ENCODE results near the gene SPDYE17. TPM values are rescaled to one million over a fixed set of nuclear protein-coding genes. Genes with fewer than 3 reads are reported as not detected.
A peak's percentile ranks its signal among the peaks of the same experiment; 100 is the strongest.

The SPDYE17 gene
- total and polyA plus RNA-seq, 2 of the 8 experiments (the other 6 are each of a cell fraction or from before 2014, with no cell fraction given) = not detected

DNA sequence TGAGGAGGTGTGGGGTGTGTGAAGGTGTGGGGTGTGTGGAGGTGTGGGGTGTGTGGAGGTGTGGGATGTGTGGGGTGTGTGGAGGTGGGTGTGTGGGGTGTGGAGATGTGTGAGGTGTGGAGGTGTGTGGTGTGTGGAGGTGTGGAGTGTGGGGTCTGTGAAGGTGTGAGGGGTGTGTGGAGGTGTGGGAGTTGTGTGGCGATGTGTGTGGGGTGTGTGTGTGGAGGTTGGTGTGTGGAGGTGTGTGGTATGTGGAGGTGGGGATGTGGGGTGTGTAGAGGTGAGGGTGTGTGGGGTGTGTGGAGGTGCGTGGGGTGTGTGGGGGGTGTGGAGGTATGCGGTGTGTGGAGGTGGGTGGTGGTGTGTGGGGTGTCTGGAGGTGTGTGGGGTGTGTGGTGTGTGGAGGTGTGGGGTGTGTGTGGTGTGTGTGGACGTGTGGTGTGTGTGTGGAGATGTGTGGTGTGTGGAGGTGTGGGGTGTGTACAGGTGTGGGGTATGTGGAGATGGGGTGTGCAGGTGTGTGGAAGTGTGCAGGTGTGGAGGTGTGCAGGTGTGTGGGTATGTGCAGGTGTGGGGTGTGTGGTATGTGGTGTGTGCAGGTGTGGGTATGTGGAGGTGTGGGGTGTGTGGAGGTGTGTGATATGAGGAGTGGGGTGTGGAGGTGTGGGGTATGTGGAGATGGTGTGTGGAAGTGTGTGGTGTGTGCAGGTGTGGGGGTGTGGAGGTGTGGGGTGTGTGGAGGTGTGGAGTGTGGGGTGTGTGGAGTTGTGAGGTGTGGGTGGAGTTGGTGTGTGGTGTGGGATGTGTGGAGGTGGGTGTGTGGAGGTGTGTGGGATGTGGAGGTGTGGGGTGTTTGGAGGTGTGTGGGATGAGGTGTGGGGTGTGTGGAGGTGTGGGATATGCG is 34.5 kb downstream of the SPDYE17 start:
- H4K91ac ChIP-seq (replicated peaks; ENCODE audit: insufficient read length, low read length) = peak overlapping the region; percentile 74

More for the DNA sequence above, 34.5 kb downstream of the SPDYE17 start:
- DNase-seq (ENCODE audit: low read depth in 1 of 2, low spot score in 2 of 2) = peak in 1 of 2 experiments; percentile 33
- ChIA-PET CTCF (ENCODE audit: partially characterized antibody) (no interaction called here), POLR2A (ENCODE audit: partially characterized antibody) (no interaction called here)
- no peak overlapping the region; the same call in 1 of the 2 replicates for H2BK20ac ChIP-seq (ENCODE audit: low read length)
- no peaks in the 10 kb centered on the region for H3K79me2 ChIP-seq (ENCODE audit: control insufficient read depth in 1 of 2, insufficient read depth in 2 of 2, low read length in 2 of 2)
- 0 out of 2 replicates have a peak overlapping the region, but pooled peaks have one; percentile 12 for H2BK12ac ChIP-seq (ENCODE audit: low read depth, low read length)
- no peak overlapping the region for H2AK5ac ChIP-seq (ENCODE audit: low read depth, low read length)
- TF ChIP-seq ZNF274 (IDR thresholded peaks at IDR 0.05; ENCODE audit: borderline replicate concordance, extremely low read depth, low read length) (no peak), RAD21 (IDR thresholded peaks at IDR 0.05 in 1 of 2, conservative IDR thresholded peaks at IDR 0.05 in 1 of 2; ENCODE audit: low read depth in 2 of 2, low read length in 2 of 2) (no peak), TBP (IDR thresholded peaks at IDR 0.05; ENCODE audit: low read depth, low read length) (no peak), CBX5 (IDR thresholded peaks at IDR 0.05; ENCODE audit: low read depth, low read length) (no peak)
- TF ChIP-seq, protein P1, sequence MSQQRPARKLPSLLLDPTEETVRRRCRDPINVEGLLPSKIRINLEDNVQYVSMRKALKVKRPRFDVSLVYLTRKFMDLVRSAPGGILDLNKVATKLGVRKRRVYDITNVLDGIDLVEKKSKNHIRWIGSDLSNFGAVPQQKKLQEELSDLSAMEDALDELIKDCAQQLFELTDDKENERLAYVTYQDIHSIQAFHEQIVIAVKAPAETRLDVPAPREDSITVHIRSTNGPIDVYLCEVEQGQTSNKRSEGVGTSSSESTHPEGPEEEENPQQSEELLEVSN (IDR thresholded peaks at IDR 0.05) = no peak
- 72 to 100% methylated on average over 2 to 5 of the region's 5 CpGs for WGBS, 2 experiments (ENCODE audit: extremely low coverage in 1 of 2, insufficient coverage in 1 of 2, insufficient read length in 1 of 2, insufficient replicate concordance in 2 of 2, low coverage in 1 of 2, low lambda C conversion rate in 2 of 2, missing lambda C conversion rate in 1 of 2)
- no peak overlapping the region for H3K4me3 ChIP-seq (ENCODE audit: extremely low read depth in 1 of 4, insufficient read depth in 2 of 4, low read depth in 3 of 4, low read length in 4 of 4)
- no peak overlapping the region for H4K5ac ChIP-seq (ENCODE audit: insufficient read length, low read depth, low read length)
- no peak overlapping the region for H3K27ac ChIP-seq (ENCODE audit: low read depth, low read length)
- H3K79me1 ChIP-seq (ENCODE audit: low read depth, low read length) = peaks cover 9% of the 10 kb centered on the region; the same call in 1 of the 2 replicates
- no peak overlapping the region for H2BK15ac ChIP-seq (ENCODE audit: low read length)
- peaks cover 20% of the 10 kb centered on the region; the same call in 1 of the 2 replicates for H3K23me2 ChIP-seq (ENCODE audit: low read depth, low read length)
- H3K9ac ChIP-seq (replicated peaks in 1 of 4; ENCODE audit: extremely low read depth in 1 of 4, low read depth in 3 of 4, low read length in 3 of 4) = peak overlapping the region in 1 of 4 experiments; percentile 38; a peak in 1 of 7 replicates
- H3K4me1 ChIP-seq (replicated peaks in 1 of 4; ENCODE audit: control insufficient read depth in 3 of 4, insufficient read depth in 4 of 4, low read length in 3 of 4) = no peaks in the 10 kb centered on the region
- no peak overlapping the region for H3K4me2 ChIP-seq (ENCODE audit: insufficient read depth in 1 of 2, low read depth in 2 of 2, low read length in 2 of 2)
- peak overlapping the region; percentile 4; the same call in 1 of the 2 replicates for H2BK5ac ChIP-seq (ENCODE audit: low read depth, low read length)
- H3K27me3 ChIP-seq (replicated peaks in 1 of 4; ENCODE audit: control insufficient read depth in 3 of 4, extremely low read depth in 1 of 4, insufficient read depth in 3 of 4, low read length in 3 of 4) = no peaks in the 10 kb centered on the region
- H3K56ac ChIP-seq (replicated peaks; ENCODE audit: insufficient read length, low read depth, low read length) = peak overlapping the region; percentile 98
- H3K36me3 ChIP-seq (ENCODE audit: control insufficient read depth in 2 of 4, insufficient read depth in 4 of 4, low read length in 3 of 4) = peaks cover 0 to 4% (median 0%) of the 10 kb centered on the region in 4 experiments; a peak in 2 of 8 replicates
- no peak overlapping the region for H3K4ac ChIP-seq (replicated peaks; ENCODE audit: insufficient read length, low read depth, low read length)
- peak overlapping the region; percentile 28 for H3K14ac ChIP-seq (ENCODE audit: insufficient read length)
- H3K9me3 ChIP-seq (ENCODE audit: insufficient read depth in 2 of 2, low read depth in 1 of 2, low read length in 1 of 2) = no peaks in the 10 kb centered on the region
- H4K20me1 ChIP-seq (replicated peaks in 1 of 2; ENCODE audit: control insufficient read depth in 1 of 2, insufficient read depth in 2 of 2, low read length in 2 of 2) = peaks cover 0 to 13% of the 10 kb centered on the region in 2 experiments
- no peak overlapping the region for H2BK120ac ChIP-seq (replicated peaks; ENCODE audit: low read depth, low read length)
- no peak for FAIRE-seq
- H2AFZ ChIP-seq (ENCODE audit: low read length) = no peak overlapping the region
- H3K18ac ChIP-seq (ENCODE audit: extremely low read depth, low read length) = no peak overlapping the region
- no peak overlapping the region for H3K23ac ChIP-seq (ENCODE audit: insufficient read length)
- H4K8ac ChIP-seq (ENCODE audit: extremely low read depth, insufficient read depth, low read length) = no peak overlapping the region

All from H1 (cell line).